Heart left ventricle (tissue), 16 donors: ENCODE data around the gene SPTB. TPM values are rescaled to one million over a fixed set of nuclear protein-coding genes. Genes with fewer than 3 reads are reported as not detected.

Experiments used
- ATAC-seq, 4 donors: fragments of 200-7000 bp; cut with Tn5 transposase; one replicate each; pipeline ENCODE4 v1.9.1; 2020 to 2022; ENCODE audit warnings: moderate library complexity in 4 of 4, mild to moderate bottlenecking in 3 of 4, moderate number of reproducible peaks in 1 of 4
- DNase-seq, 5 donors: peaks; one replicate each; pipeline ENCODE4 v3.0.0-alpha.2; 2020
- H3K27ac ChIP-seq, 12 donors: fragments of 200-600 bp; sonication (generic) in 4 of 12; one replicate each; pipeline versions ENCODE4 v1.5.0 to v1.8.0; 2016 to 2022; ENCODE audit warnings: mild to moderate bottlenecking in 2 of 12
- H3K27me3 ChIP-seq, 9 donors: fragments of 200-600 bp; sonication (generic) in 2 of 9; one replicate each; pipeline versions ENCODE4 v1.5.1 to v1.8.0; 2016 to 2022; ENCODE audit warnings: mild to moderate bottlenecking in 3 of 9
- H3K36me3 ChIP-seq, 9 donors: fragments of 200-600 bp; sonication (generic) in 2 of 9; one replicate each; pipeline versions ENCODE4 v1.5.0 to v1.8.0; 2018 to 2022; ENCODE audit warnings: mild to moderate bottlenecking in 2 of 9
- H3K4me1 ChIP-seq, 12 donors: fragments of 200-600 bp; sonication (generic) in 4 of 12; one replicate each; pipeline versions ENCODE4 v1.5.0 to v1.8.0; 2016 to 2022; ENCODE audit warnings: mild to moderate bottlenecking in 3 of 12
- H3K4me3 ChIP-seq, 12 donors: fragments of 200-600 bp; sonication (generic) in 4 of 12; one replicate each; pipeline versions ENCODE4 v1.5.0 to v1.8.0; 2017 to 2022; ENCODE audit warnings: mild to moderate bottlenecking in 9 of 12, moderate library complexity in 4 of 12
- H3K9me3 ChIP-seq, 12 donors: fragments of 200-600 bp; sonication (generic) in 4 of 12; one replicate each; pipeline versions ENCODE4 v1.5.0 to v1.8.0; 2016 to 2022; ENCODE audit warnings: mild to moderate bottlenecking in 1 of 12
- POLR2A ChIP-seq, 2 donors: fragments of 450-650 bp; IDR thresholded peaks; one replicate each; pipeline ENCODE4 v1.6.1; 2017; ENCODE audit warnings: antibody characterized with exemption in 2 of 2, mild to moderate bottlenecking in 2 of 2, moderate library complexity in 2 of 2
- WGBS, 4 donors: extraction: QIAGEN DNeasy Blood & Tissue Kit in 2 of 4; methylation state at CpG; one replicate each; pipeline versions ENCODE4 v1.1.5 to v1.1.7; 2013 to 2018; 5-methylcytosine and 5-hydroxymethylcytosine counted together
- intact Hi-C, 10 donors: fragments of 100-400 bp; cut with DNase I; formaldehyde crosslinking; loops; one replicate each; pipeline versions ENCODE4 v1.11.1 to v1.14.2; 2022
- polyA plus RNA-seq, 2 donors: library from polyadenylated mRNA; stranded (reverse); fragments of 200-250 nt; gene quantifications; one replicate each; pipeline ENCODE4 v1.2.3, GENCODE V29; 2013
- total RNA-seq, 9 donors: library from RNA; depleted of rRNA in 2 of 9; stranded (reverse); fragments of >200 nt in 2 of 9; fragmentation: NEBNext Ultra II Directional in 3 of 9; extraction: Animal tissue kit (Norgen Biotek cat#: 25700) in 3 of 9; gene quantifications; one replicate each; pipeline versions ENCODE4 v1.1.0 to v1.2.4, GENCODE V29; 2016 to 2023
- TF ChIP-seq, protein P1 (sequence below), 12 donors: fragments of 200-600 bp; sonication (generic) in 4 of 12; IDR thresholded peaks; one replicate each; pipeline versions ENCODE4 v1.5.0 to v1.8.0; 2018 to 2022; ENCODE audit warnings: antibody characterized with exemption in 12 of 12, mild to moderate bottlenecking in 5 of 12
- donor health status: ischemic (EF 13 %, LVEDD 7.1; RV severe dilation, severe dysfunction).
- donor health status: healthy with polysubstance abuse.
- donor health status: DM: no; HTN: yes; CAD: no.
- donor health status: DM: no; HTN: no; CAD: no.
- donor health status: ischemic (EF 25% LVEDD 6.9; RV normal size, moderate dysfunction).
- donor health status: ischemic (EF 25% LVEDD 5.7; RV mildly dilated, moderate dysfunction).
- donor health status: healthy.
- donor health status: DM: yes; HTN: yes; CAD: no.
- donor health status: ischemic (EF 35%, LVEDD 5.7; RV mildly dilated, moderate dysfunction).
- donor health status: nonischemic (EF 11% LVEDD 7.7; RV severe dilation, severe dysfunction).
- donor health status: DM: yes; HTN: yes; CAD: no.
- donor health status: PGD.
- donor health status: ischemic (EF 29% LVEDD 5.4; RV normal size, mild dysfunction).
- donor health status: nonischemic (EF 23%, LVEDD 6.1; RV moderate dilation, normal function).

SPTB gene
- total and polyA plus RNA-seq, 11 donors: 60.3 to 195 (median 92.6) TPM

DNA sequence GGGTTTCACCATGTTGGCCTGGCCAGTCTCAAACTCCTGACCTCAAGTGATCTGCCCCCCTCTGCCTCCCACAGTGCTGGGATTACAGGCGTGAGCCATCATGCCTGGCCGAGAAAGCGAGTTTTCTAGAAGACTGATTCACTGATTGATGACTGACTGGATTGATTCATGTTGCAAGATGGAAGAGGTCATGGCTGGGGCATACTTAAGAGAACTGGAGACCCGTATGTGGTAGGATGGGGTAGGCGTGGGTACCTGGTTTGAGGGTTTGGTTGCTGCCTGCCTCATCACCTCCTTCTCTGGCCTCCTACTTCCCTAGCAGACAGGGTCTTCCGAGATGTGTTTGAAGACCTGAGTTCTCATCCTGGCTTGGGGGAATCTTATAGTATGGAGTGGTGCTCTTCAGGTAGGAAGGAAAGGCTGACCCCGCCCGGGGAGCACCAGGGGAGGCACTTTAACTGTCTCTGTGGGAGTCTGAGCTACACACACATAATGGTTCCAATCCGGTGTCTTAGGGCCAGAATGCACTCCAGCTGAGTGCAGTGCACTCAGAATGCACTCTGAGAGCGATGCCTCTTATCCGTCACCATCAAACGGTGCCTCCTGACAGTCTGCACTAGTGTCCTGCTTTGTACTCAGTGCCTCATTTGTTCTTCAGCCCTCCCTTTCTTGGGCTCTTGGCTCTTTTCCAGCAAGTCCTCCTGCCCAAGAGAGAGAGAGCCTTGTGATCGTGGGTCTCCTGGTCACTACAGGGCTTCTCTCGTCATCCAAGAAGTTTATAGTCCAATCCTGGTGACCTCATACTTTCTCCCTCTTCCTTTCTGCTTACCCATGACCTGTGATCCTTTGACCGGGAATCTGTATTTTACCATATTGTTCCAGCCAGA lies 155.8 kb downstream of the SPTB start:
- no peaks in the 10 kb centered on the region for H3K9me3 ChIP-seq
- 65 to 76% (median 70%) methylated on average over 15 of the region's 15 CpGs for WGBS, 4 donors
- intact Hi-C loops: no loop called here
- H3K27ac ChIP-seq: peak overlapping the region in 9 of 12 donors; percentile 4 to 79 (median 41)
- H3K4me1 ChIP-seq: peaks cover 6 to 84% (median 52%) of the 10 kb centered on the region in 12 donors
- H3K27me3 ChIP-seq: no peaks in the 10 kb centered on the region
- H3K4me3 ChIP-seq: no peak overlapping the region
- ATAC-seq (peak in 2 of 4 donors; percentile 3 to 25), DNase-seq (peak in 1 of 5 donors; percentile 32)
- no peak for TF ChIP-seq POLR2A (IDR thresholded peaks at IDR 0.05)
- TF ChIP-seq, protein P1, sequence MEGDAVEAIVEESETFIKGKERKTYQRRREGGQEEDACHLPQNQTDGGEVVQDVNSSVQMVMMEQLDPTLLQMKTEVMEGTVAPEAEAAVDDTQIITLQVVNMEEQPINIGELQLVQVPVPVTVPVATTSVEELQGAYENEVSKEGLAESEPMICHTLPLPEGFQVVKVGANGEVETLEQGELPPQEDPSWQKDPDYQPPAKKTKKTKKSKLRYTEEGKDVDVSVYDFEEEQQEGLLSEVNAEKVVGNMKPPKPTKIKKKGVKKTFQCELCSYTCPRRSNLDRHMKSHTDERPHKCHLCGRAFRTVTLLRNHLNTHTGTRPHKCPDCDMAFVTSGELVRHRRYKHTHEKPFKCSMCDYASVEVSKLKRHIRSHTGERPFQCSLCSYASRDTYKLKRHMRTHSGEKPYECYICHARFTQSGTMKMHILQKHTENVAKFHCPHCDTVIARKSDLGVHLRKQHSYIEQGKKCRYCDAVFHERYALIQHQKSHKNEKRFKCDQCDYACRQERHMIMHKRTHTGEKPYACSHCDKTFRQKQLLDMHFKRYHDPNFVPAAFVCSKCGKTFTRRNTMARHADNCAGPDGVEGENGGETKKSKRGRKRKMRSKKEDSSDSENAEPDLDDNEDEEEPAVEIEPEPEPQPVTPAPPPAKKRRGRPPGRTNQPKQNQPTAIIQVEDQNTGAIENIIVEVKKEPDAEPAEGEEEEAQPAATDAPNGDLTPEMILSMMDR (IDR thresholded peaks at IDR 0.05): no peak
- H3K36me3 ChIP-seq: peaks cover 0 to 20% (median 13%) of the 10 kb centered on the region in 9 donors

DNA sequence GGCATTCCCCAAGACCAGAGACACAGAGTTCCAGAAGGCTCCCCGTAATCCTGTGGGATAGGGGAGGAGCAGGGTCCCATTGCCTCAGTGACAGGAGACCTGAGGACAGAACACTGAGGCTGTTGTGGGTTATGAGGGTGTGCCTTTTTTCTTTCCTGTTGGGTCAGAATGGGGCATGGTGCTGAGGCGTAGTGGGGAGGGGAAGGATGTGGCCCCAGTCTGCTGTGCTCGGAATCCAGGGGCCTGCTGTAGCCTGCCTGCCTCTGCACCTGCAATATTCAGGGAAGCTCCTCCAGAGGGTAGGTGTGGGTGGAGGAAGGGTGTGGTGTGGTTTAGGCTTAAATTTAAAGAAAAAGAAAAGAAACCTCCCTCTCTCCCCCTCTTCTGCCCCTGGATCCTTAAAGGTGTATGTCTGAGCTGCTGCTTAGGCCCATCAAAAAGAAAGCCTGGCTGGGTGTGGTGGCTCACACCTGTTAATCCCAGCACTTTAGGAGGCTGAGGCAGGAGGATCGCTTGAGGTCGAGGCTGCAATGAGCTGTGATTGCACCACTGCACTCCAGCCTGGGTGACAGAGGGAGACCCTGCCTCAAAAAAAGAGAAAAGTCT lies 156.8 kb downstream of the SPTB start:
- Histone ChIP-seq H3K9me3 (no peaks in the 10 kb centered on the region), H3K36me3 (peaks cover 0 to 11% (median 4%) of the 10 kb centered on the region in 9 donors), H3K27ac (peak overlapping the region in 10 of 12 donors; percentile 9 to 84 (median 66)), H3K27me3 (no peaks in the 10 kb centered on the region), H3K4me3 (no peak overlapping the region), H3K4me1 (peaks cover 6 to 89% (median 56%) of the 10 kb centered on the region in 12 donors)
- DNase-seq (peak in 1 of 5 donors; percentile 25), ATAC-seq (no peak)
- WGBS, 4 donors: 84 to 90% (median 87%) methylated on average over 5 of the region's 5 CpGs
- TF ChIP-seq, protein P1 (IDR thresholded peaks at IDR 0.05): no peak
- no peak for TF ChIP-seq POLR2A (IDR thresholded peaks at IDR 0.05)
- intact Hi-C loops: no loop called here

DNA sequence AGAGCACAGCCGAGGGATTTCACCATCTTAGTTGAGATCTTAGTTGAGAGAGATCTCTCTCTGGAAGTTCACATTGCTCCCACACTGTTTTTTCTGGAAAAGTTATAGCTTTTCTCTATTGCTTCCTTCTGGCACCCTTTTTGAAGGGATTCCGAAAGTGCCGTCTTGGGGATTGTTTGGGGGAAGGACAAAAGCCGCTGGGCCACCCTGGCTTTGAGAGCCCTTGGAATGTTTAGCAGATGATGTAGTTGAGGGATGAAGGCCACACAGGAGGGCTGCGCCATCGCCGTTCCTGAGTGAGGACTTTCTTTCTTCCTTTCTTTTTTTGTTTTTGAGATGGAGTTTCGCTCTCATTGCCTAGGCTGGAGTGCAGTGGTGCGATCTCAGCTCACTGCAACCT lies 157.8 kb downstream of the SPTB start:
- Histone ChIP-seq H3K36me3 (peaks cover 0 to 6% (median 0%) of the 10 kb centered on the region in 9 donors), H3K4me3 (peak overlapping the region in 1 of 12 donors; percentile 4), H3K4me1 (peaks cover 6 to 98% (median 66%) of the 10 kb centered on the region in 12 donors), H3K27ac (peak overlapping the region in 11 of 12 donors; percentile 20 to 84 (median 67)), H3K27me3 (no peaks in the 10 kb centered on the region), H3K9me3 (no peaks in the 10 kb centered on the region)
- WGBS, 4 donors: 69 to 86% (median 78%) methylated on average over 9 of the region's 9 CpGs
- DNase-seq: no peak
- intact Hi-C loops: no loop called here
- TF ChIP-seq, protein P1 (IDR thresholded peaks at IDR 0.05): no peak
- TF ChIP-seq POLR2A (IDR thresholded peaks at IDR 0.05): no peak
- no peak for ATAC-seq

DNA sequence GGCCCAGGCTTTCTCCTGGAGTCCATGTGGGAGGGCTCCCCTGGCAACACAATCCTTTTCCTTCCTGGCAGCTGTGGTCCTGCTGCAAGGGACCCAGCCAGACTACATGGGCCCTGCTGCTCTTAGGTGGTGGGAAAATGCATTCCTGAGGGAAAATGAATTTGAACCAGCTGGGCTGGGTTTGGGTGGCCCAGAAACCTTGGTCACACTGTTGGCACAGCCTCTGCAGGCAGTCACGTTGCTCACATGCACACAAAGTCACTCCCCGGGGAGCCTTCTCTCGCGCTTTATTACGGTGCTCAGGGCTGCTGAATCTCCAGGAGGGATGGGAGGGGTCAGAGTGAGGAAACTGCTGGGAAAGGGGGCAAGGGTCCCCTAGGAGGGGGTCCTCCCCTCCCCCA lies 158.3 kb downstream of the SPTB start:
- peak overlapping the region in 2 of 12 donors; percentile 4 to 30 for H3K4me3 ChIP-seq
- peaks cover 0 to 6% (median 0%) of the 10 kb centered on the region in 9 donors for H3K36me3 ChIP-seq
- H3K9me3 ChIP-seq: no peaks in the 10 kb centered on the region
- DNase-seq (peak in 4 of 5 donors; percentile 49 to 85 (median 54)), ATAC-seq (peak in 3 of 4 donors; percentile 48 to 68 (median 50))
- intact Hi-C loops: no loop called here
- H3K27me3 ChIP-seq: no peaks in the 10 kb centered on the region
- TF ChIP-seq POLR2A (IDR thresholded peaks at IDR 0.05): no peak
- TF ChIP-seq, protein P1 (IDR thresholded peaks at IDR 0.05): no peak
- peaks cover 6 to 98% (median 69%) of the 10 kb centered on the region in 12 donors for H3K4me1 ChIP-seq
- 3 to 28% (median 16%) methylated on average over 4 to 5 of the region's 5 CpGs for WGBS, 4 donors
- peak overlapping the region in 11 of 12 donors; percentile 20 to 84 (median 67) for H3K27ac ChIP-seq
